Stimulated activated CD4-positive, alpha-beta T cell treated with anti-CD3 and anti-CD28 coated beads, Interleukin-15, amount 100 ng/mL, for 48 hours (primary cell): ENCODE measurements around the gene ITSN1.
"Not testable (repeated sequence)": the region's sequence is repeated elsewhere in the genome, so short reads cannot be mapped to it uniquely, and the experiment has no call there.

ENCODE experiments used
- DNase-seq, 2 donors: peaks; one replicate each; pipeline ENCODE4 v3.0.0-alpha.2; 2020; ENCODE audit warnings: low read depth in 2 of 2

ITSN1 gene

GRCh38 chr21:33642027-33642895, at the start of gene ITSN1:
TSS of gene ITSN1 (plus strand) at chr21:33642501. CDS start at chr21:33718829, 76,328 bp downstream.
- peak; percentile 99 to 100 for DNase-seq

GRCh38 chr21:33598051-33598450, 44.2 kb upstream of the ITSN1 start:
- no peak for DNase-seq

- DNase-seq, result no peak
These were observed 33.7 kb upstream of the ITSN1 start for GRCh38 chr21:33608559-33608958.

- DNase-seq, result no peak
These were observed 31.1 kb upstream of the ITSN1 start for GRCh38 chr21:33611006-33611744.

DNA sequence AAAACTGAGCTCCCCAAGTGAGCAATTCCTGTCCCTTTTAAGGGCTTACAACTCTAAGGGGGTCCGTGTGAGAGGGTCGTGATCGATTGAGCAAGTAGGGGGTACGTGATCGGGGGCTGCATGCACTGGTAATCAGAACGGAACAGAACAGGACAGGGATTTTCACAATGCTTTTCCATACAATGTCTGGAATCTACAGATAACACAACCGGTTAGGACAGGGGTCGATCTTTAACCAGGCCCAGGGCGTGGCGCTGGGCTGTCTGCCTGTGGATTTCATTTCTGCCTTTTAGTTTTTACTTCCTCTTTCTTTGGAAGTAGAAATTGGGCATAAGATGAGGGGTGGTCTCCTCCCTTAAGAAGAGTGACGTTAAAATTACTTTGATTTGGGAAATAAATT, 24.7 kb upstream of the ITSN1 start:
- not testable (repeated sequence) for DNase-seq

- no peak for DNase-seq
These were observed 23.9 kb upstream of the ITSN1 start for GRCh38 chr21:33618407-33618806.

- DNase-seq, result no peak
These were observed 22.6 kb upstream of the ITSN1 start for GRCh38 chr21:33619726-33620125.

DNA sequence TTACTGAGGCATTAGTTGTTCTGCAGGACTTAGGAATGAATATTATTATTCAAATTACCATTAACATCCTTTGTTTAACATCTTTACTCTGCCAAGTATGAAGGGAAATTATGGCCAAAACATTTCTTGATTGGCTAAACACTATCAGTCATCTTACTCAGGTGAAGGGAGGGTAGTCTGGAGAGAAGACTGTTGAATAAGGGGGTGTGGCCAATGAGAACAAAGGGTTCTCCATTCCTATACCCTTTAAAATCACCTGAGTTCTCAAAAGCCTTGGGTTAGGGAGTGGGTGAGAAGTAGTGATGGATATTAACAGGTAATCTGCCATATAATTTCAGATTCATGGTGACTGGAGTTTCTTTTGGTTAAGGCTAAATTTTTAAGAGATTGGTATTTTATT, 20.0 kb upstream of the ITSN1 start:
- no peak for DNase-seq

- not testable (repeated sequence) for DNase-seq
These were observed 16.1 kb upstream of the ITSN1 start for GRCh38 chr21:33626151-33626550.

DNA sequence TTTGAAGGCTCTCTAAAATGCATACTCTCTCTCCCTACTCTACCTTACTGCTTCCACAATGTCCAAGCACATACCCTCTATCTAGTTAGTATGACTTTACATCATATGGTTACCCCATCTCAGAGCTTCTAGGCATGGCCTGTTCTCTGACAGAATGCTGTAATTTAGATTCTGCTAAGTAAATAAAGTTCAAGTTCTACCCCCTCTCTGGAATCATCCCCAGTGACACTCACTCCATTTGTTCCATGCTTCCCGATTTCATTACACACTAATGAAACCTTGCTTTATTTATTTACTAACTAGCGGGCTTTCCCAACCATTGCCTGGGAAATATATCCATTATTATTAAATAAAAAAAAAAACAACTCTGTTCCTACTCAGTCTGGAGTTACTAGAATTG, 8.0 kb upstream of the ITSN1 start:
- no peak for DNase-seq

DNA sequence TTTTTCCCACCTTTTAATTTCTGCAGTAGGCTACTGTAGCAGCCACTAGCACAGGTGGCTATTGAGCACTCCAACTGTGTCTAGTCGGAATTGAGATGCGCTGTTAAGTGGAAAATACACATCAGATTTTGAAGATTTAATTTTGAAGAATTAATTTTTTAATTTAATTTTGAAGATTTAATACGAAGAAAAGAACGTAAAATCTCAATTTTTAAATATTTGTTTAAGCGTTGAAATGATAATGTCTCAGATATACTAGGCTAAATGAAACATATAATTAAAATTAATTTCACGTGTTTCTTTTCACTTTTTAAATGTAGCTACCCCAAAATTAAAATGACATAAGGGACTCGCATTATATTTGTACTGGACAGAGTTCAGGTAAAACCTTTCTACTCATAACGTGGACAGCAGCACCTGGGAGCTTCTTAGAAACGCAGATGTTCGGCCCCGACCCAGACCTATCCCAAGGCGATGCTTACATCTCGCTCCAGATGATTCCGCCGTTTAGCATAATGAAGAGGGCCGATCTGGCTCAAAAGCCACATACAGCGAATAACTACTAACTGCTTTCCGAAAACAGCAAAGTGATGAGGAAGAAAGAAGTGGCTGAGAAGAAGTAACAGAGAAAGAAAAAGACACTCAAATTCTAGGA, 1.5 kb upstream of the ITSN1 start:
- no peak for DNase-seq

DNA sequence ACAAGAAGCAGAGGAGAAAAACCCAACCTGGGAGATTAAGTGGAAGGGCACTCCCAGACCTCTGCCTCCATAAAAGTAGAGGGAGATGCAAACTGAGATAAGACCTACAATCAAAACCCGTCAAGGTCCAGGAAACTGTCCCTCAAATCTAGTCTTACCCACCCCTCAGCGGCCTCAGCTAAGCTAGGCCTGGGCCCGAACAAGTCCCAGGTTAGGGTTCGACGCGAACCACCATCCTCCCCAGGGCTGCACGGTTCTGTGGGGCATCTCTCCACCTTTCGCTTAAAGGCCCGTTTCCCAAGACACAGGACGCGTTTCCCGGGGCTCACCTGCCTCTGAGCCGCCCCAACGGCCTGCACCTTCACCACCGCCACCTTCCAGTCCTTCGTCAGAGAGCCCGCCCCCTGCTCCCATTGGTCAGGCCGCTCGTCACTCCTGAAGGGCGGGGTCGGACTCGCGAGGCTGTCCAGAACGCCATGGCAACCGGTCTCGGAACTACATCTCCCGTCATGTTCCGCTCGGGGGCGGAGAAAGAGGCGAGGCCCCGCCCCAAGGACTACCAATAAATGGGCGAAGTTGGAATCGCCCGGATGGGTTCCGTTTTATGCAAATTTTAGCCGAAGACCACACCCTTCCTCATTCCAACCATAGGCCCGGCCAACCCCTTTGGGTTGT, 812 bp upstream of the ITSN1 start, which contains the start of gene CRYZL1:
CRYZL1 (minus strand) TSS at position 390 of the 675 bp plus-strand sequence. CDS start 10,190 bp downstream, outside the sequence.
- peak; percentile 99 to 100 for DNase-seq

- no peak for DNase-seq
These were observed 776 bp downstream of the ITSN1 start for GRCh38 chr21:33642896-33643657.

DNA sequence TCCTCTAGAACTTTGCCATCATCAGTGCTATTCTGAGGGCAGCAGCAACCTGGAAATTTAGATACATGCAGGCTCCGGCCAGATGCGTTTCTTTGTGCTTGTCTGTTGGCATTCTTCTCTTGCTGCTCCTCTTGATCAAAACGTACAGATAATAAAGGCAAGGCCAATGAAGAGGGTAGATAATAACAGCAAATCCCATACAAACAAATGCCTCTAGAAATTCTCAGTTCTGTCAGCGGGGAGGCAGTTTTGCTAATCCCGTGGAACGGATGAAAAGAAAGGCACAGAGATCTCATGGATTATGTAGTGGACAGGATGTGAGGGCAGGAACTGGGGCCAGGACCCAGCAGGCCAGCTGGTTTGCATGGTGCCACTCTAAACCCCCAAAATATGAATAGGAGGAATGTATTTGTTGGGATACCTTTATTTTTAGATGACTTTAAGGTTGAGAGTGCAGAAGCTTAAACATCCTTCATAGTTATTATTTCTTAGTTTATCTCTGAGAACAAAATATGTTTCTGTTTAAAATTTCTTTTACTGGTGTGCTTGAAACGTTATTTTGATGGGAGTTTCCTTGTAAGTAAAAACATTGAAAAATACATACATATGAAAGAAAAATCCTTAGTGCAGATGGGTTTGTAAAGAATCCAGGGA, 1.5 kb downstream of the ITSN1 start:
- DNase-seq, result no peak

GRCh38 chr21:33644383-33645074, 2.2 kb downstream of the ITSN1 start:
- no peak for DNase-seq

- DNase-seq, result no peak
These were observed 3.4 kb downstream of the ITSN1 start for GRCh38 chr21:33645730-33646129.

GRCh38 chr21:33647587-33647986, 5.3 kb downstream of the ITSN1 start:
- no peak for DNase-seq

DNA sequence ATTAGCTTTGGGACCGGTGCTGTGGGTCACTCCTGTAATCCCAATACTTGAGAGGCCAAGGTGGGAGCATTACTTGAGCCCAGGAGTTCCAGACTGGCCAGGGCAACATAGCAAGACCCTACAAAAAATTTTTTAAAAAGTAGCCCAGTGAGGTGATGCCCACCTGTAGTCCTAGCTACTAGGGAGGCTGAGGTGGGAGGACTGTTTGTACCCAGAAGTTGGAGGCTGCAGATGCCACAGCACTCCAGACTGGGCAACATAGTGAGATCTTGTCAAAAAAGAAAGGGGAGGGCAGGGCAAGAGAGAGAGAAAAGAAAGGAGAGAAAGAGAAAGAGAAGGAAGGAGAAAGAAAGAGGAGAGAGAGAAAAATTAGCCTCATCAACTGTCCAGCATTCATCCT, 6.3 kb downstream of the ITSN1 start:
- no peak for DNase-seq

- no peak for DNase-seq
These were observed 7.9 kb downstream of the ITSN1 start for GRCh38 chr21:33650230-33650629.
